GM18517 (cell line): ENCODE data around the gene ZNF511.
"Not testable (repeated sequence)": the region's sequence is repeated elsewhere in the genome, so short reads cannot be mapped to it uniquely, and the experiment has no call there.

Experiments
- ATAC-seq: cut with Tn5 transposase; IDR thresholded peaks from one replicate; pipeline ENCODE4 v1.9.1; 2021; ENCODE audit warnings: mild to moderate bottlenecking, moderate library complexity; ENCODE audit not compliant: unreplicated experiment

ZNF511 gene

GRCh38 chr10:133313192-133313591, 4.5 kb downstream of the ZNF511 start:
- no peak for ATAC-seq

- ATAC-seq = no peak
These were observed 6.2 kb downstream of the ZNF511 start for GRCh38 chr10:133314911-133315310.

GRCh38 chr10:133315847-133316246, 7.1 kb downstream of the ZNF511 start:
- no peak for ATAC-seq

- ATAC-seq = no peak
These were observed 7.6 kb downstream of the ZNF511 start for GRCh38 chr10:133316266-133316665.

- ATAC-seq = no peak
These were observed 8.0 kb downstream of the ZNF511 start for GRCh38 chr10:133316732-133317131.

- ATAC-seq = no peak
These were observed 9.9 kb downstream of the ZNF511 start for GRCh38 chr10:133318494-133319127.

GRCh38 chr10:133320852-133321422, 12.2 kb downstream of the ZNF511 start:
- ATAC-seq = not testable (repeated sequence)

- ATAC-seq = not testable (repeated sequence)
These were observed 13.5 kb downstream of the ZNF511 start for GRCh38 chr10:133322064-133322709.

- no peak for ATAC-seq
These were observed 15.6 kb downstream of the ZNF511 start for GRCh38 chr10:133324198-133324792.

GRCh38 chr10:133324857-133325260, 16.1 kb downstream of the ZNF511 start:
- ATAC-seq = no peak

GRCh38 chr10:133325440-133326222, 16.9 kb downstream of the ZNF511 start:
- no peak for ATAC-seq

- ATAC-seq = no peak
These were observed 17.5 kb downstream of the ZNF511 start for GRCh38 chr10:133326223-133326551.

GRCh38 chr10:133326745-133327650, 18.3 kb downstream of the ZNF511 start:
- no peak for ATAC-seq

- no peak for ATAC-seq
These were observed 19.1 kb downstream of the ZNF511 start for GRCh38 chr10:133327651-133328357.

- no peak for ATAC-seq
These were observed 19.9 kb downstream of the ZNF511 start for GRCh38 chr10:133328358-133329343.

GRCh38 chr10:133329491-133330202, 20.9 kb downstream of the ZNF511 start:
- peak; percentile 80 for ATAC-seq

- no peak for ATAC-seq
These were observed 24.4 kb downstream of the ZNF511 start for GRCh38 chr10:133332936-133333699.
